ENCODE measurements around the gene REPIN1.

The REPIN1 gene

DNA sequence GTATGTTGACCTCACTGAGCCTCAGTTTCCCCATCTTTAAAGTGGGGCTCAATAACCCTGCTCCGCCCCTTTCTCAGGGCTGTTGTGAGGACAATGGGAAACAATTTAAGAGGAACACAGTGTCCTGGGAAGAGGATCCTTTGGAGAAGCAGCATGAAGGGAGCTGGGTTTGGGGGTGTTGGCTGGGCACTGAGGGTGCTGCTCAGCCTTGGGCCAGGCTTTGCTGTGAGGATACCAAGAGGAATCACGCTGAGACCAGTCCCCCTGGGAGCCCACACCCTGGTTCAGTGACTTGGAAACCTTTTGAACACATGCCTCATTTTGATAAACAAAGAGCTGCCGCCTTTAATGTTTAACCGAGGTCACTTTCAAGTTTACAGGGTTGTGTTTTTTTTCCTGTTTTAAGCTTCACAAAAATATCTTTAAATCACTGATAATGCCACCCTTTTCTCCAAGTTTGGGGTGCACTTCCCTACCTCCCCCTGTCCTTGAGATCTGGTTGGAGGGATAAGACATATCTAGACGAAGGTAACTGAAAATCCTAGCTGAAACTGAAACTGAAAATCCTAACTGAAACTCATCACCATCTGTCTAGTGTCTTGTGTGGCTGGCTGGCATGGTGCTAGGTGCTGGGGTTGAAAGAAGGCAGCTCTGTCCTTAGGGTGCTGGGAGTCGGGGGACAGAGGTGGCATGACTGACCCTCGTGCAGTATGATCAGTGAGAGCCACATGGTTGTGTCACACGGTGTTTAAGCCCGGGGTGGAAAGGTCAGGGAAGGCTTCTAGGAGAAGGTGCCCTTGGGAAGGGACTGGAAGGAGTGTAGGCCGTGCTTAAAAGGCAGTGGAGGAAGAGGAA is 38.2 kb downstream of the REPIN1 start:
- no CpG with 5 or more reads among the region's 10 CpGs for WGBS (ENCODE audit: insufficient coverage, insufficient read length)
- Histone ChIP-seq H3K4me1 (ENCODE audit: control insufficient read depth, insufficient read depth, low read length) (peaks cover 25% of the 10 kb centered on the region), H3K27me3 (ENCODE audit: control insufficient read depth, insufficient read depth, low read length) (no peaks in the 10 kb centered on the region), H3K4me3 (ENCODE audit: low read length) (no peak overlapping the region), H3K27ac (ENCODE audit: low read length) (no peak overlapping the region), H3K36me3 (ENCODE audit: control insufficient read depth, insufficient read depth, low read length) (peaks cover 9% of the 10 kb centered on the region), H3K9me3 (ENCODE audit: control insufficient read depth, insufficient read depth, low read length) (no peaks in the 10 kb centered on the region)
- no peak for DNase-seq (ENCODE audit: low read depth, low spot score)

DNA sequence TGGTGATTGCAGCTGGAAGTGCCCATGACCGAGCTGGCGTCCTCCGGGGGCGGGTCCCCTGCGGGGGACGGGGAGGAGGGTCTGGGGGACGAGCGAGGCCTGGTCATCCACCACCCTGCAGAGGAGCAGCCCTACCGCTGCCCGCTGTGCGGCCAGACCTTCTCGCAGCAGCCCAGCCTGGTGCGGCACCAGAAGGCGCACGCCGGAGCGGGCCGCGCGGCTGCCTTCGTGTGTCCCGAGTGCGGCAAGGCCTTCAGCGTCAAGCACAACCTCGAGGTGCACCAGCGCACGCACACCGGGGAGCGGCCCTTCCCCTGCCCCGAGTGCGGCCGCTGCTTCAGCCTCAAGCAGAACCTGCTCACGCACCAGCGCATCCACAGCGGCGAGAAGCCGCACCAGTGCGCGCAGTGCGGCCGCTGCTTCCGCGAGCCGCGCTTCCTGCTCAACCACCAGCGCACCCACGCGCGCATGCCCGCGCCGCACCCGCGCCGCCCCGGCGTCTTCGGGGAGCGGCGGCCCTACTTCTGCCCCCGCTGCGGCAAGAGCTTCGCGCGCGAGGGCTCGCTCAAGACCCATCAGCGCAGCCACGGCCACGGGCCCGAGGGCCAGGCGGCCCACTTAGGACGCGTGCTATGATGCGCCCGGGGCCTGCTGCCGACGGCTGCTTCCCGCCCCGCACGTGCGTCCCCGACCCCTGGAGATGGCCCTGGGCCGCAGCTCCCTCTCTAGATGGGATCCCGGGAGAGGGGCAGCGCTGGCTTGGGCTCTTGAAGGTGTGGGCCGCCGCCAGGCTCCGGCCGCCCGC is 39.2 kb downstream of the REPIN1 start:
- no peak for DNase-seq (ENCODE audit: low read depth, low spot score)
- peaks cover 22% of the 10 kb centered on the region for H3K4me1 ChIP-seq (ENCODE audit: control insufficient read depth, insufficient read depth, low read length)
- H3K9me3 ChIP-seq (ENCODE audit: control insufficient read depth, insufficient read depth, low read length), result no peaks in the 10 kb centered on the region
- H3K36me3 ChIP-seq (ENCODE audit: control insufficient read depth, insufficient read depth, low read length), result peaks cover 9% of the 10 kb centered on the region
- no peaks in the 10 kb centered on the region for H3K27me3 ChIP-seq (ENCODE audit: control insufficient read depth, insufficient read depth, low read length)
- no peak overlapping the region for H3K4me3 ChIP-seq (ENCODE audit: low read length)
- WGBS (ENCODE audit: insufficient coverage, insufficient read length), result no CpG with 5 or more reads among the region's 91 CpGs
- no peak overlapping the region for H3K27ac ChIP-seq (ENCODE audit: low read length)

DNA sequence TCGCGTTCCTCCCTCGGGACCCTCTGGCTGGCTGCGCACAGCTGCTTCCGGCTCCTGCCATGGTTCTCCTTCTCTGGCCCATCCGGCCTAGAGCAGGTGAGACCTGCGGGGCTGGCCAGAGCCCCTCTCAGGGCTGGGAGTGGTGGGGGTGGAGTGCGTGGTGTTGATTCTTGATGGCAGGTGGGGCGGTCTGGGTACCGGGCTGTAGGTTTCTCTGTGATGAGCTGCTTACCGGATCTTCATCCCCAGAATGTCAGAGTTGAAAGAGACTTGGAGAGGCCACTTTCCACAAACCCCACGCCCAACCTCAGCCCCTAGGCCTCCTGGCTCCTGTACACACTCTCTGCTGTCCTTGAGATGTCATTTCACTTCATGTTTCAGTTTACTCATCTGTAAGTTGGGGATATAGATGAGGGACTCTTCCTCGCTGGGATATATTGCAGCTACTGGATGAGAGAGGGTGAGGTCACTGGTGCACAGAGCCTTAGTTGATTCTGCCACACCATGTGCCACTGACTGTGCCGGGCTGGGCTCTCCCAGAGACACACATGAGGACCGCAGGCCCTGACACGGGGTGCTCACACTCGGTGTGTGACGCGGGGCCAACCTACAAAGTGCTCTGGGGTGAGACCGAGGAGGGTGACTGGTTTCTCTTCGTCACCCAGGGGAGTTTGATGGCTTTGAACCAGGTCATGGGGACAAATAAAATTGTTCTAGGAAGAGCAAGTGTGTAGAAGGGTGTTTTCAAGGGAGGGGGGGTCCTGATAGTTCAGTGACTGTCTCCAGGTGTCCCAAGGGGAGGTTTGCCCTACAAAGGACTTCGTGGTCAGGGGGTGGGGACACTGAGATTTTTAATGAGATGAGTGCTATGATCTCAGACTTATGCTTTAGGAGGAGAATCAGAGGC is 40.0 kb downstream of the REPIN1 start:
- Histone ChIP-seq H3K36me3 (ENCODE audit: control insufficient read depth, insufficient read depth, low read length) (peaks cover 9% of the 10 kb centered on the region), H3K4me3 (ENCODE audit: low read length) (no peak overlapping the region), H3K4me1 (ENCODE audit: control insufficient read depth, insufficient read depth, low read length) (peaks cover 14% of the 10 kb centered on the region), H3K9me3 (ENCODE audit: control insufficient read depth, insufficient read depth, low read length) (no peaks in the 10 kb centered on the region), H3K27ac (ENCODE audit: low read length) (no peak overlapping the region), H3K27me3 (ENCODE audit: control insufficient read depth, insufficient read depth, low read length) (no peaks in the 10 kb centered on the region)
- no peak for DNase-seq (ENCODE audit: low read depth, low spot score)
- WGBS (ENCODE audit: insufficient coverage, insufficient read length), result no CpG with 5 or more reads among the region's 22 CpGs

DNA sequence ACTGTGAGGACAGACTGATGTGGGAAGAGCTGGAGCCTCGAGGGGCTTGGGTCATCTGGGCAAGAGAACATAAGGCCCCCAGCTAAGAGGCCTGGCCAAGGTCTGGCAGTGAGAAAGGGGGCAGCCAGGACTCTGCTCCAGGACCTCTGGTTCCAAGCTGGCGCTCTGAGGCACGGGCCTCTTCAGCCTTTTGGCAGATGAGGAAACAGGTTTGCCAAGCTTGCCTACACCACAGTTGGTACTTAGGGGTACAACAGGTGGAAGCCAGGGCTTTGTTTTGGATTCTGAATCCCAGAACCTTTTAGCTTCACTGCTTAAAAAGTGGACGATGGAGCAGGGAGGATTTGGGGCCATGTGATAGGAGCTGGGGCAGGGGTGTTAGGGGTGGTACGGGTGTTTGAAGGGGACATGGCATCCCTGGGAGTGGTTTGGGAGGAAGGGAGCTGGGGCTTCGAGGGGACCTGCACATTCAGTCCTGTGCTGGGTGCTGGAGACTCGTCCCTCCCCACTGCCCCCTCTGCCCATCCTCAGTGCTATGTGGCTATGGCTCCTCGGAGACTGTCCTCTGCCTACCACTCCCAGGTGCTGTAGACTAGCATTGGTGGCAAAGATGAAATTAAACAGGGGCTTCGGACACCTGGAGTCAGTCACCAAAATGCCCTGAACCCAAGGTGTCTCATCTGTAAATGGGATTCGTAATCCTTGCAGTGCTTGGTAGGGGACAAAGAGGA is 40.8 kb downstream of the REPIN1 start:
- Histone ChIP-seq H3K36me3 (ENCODE audit: control insufficient read depth, insufficient read depth, low read length) (peaks cover 9% of the 10 kb centered on the region), H3K27ac (ENCODE audit: low read length) (no peak overlapping the region), H3K9me3 (ENCODE audit: control insufficient read depth, insufficient read depth, low read length) (no peaks in the 10 kb centered on the region), H3K4me3 (ENCODE audit: low read length) (no peak overlapping the region), H3K27me3 (ENCODE audit: control insufficient read depth, insufficient read depth, low read length) (no peaks in the 10 kb centered on the region), H3K4me1 (ENCODE audit: control insufficient read depth, insufficient read depth, low read length) (peaks cover 10% of the 10 kb centered on the region; the same call in 1 of the 2 replicates)
- DNase-seq (ENCODE audit: low read depth, low spot score), result no peak
- WGBS (ENCODE audit: insufficient coverage, insufficient read length), result no CpG with 5 or more reads among the region's 10 CpGs

DNA sequence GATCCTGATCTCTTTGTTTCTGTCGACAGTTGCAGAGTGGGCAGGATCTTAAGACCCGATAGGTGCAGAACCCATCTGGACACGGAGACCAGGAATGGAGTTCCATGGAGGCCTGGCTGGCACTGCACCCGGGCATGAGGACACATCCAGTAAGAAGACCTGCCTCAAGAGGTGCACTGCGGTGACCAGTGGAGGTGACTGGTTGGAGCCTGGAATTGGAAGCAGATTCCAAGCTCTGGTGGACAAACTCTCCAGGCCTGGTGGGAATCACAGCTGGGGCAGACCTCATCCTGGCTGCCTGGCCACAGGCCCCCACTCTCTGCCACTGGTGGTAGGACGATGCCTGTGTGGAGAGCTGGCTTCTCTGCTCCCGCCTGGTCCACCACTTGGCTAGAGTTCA is 41.5 kb downstream of the REPIN1 start:
- Histone ChIP-seq H3K4me3 (ENCODE audit: low read length) (no peak overlapping the region), H3K27ac (ENCODE audit: low read length) (no peak overlapping the region), H3K36me3 (ENCODE audit: control insufficient read depth, insufficient read depth, low read length) (peaks cover 9% of the 10 kb centered on the region), H3K9me3 (ENCODE audit: control insufficient read depth, insufficient read depth, low read length) (no peaks in the 10 kb centered on the region), H3K4me1 (ENCODE audit: control insufficient read depth, insufficient read depth, low read length) (peaks cover 10% of the 10 kb centered on the region; the same call in 1 of the 2 replicates), H3K27me3 (ENCODE audit: control insufficient read depth, insufficient read depth, low read length) (no peaks in the 10 kb centered on the region)
- WGBS (ENCODE audit: insufficient coverage, insufficient read length), result no CpG with 5 or more reads among the region's 7 CpGs
- no peak for DNase-seq (ENCODE audit: low read depth, low spot score)

DNA sequence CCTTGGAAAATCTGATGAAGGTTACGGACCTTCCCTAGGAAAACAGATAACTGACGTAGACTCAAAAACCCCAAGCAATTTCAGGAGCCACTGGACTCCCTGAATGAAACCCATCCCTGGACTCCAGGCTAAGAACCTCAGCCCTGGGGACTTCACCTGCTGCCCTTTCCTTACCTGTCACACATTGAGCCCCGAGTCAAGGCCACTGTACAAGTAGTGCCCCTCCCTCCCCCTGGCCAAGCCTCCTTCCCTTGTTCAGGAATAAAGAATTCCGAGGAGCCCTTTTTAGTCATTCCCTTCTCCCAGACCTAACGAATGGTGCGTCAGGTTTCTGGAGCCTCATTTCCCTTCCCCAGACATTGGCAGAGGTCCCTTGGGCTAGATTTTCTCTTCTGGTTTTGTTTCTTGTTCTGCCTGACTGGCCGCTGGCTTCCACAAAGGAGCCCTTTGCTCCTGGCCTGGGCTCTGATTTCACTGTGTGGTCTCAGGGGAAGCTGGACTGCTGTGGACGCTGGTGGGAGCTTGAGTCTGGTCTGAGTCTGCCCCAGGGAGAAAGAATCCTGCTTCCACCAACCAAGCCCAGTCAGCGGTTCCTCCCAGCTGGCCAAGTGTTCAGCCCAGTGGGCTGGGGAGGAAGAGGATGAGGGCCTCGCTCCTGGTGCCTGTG is 42.2 kb downstream of the REPIN1 start:
- Histone ChIP-seq H3K4me3 (ENCODE audit: low read length) (no peak overlapping the region), H3K27me3 (ENCODE audit: control insufficient read depth, insufficient read depth, low read length) (no peaks in the 10 kb centered on the region), H3K36me3 (ENCODE audit: control insufficient read depth, insufficient read depth, low read length) (peaks cover 9% of the 10 kb centered on the region), H3K9me3 (ENCODE audit: control insufficient read depth, insufficient read depth, low read length) (no peaks in the 10 kb centered on the region), H3K27ac (ENCODE audit: low read length) (no peak overlapping the region), H3K4me1 (ENCODE audit: control insufficient read depth, insufficient read depth, low read length) (peaks cover 10% of the 10 kb centered on the region; the same call in 1 of the 2 replicates)
- WGBS (ENCODE audit: insufficient coverage, insufficient read length), result no CpG with 5 or more reads among the region's 10 CpGs
- DNase-seq (ENCODE audit: low read depth, low spot score), result no peak

DNA sequence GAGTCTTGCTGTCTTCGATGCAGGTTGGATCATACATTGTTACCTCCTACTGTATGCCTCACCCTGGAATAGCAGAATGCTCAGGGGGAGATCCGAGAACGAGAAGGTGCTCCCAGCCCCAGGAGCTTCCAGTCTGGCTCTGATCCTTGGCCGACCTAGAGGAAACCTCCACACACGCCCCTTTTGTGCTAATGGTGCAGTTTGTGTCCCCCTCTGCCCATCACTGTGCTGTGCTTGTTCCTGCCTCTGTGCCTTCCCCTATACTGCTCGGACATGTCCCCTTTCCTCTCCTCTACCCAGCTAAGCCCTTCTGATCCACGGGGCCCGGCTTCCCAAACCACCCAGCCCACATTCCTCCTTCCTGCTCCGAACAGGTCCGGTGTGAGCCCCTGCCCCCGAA is 43.0 kb downstream of the REPIN1 start:
- no peak overlapping the region for H3K27ac ChIP-seq (ENCODE audit: low read length)
- H3K36me3 ChIP-seq (ENCODE audit: control insufficient read depth, insufficient read depth, low read length), result peaks cover 9% of the 10 kb centered on the region
- H3K27me3 ChIP-seq (ENCODE audit: control insufficient read depth, insufficient read depth, low read length), result no peaks in the 10 kb centered on the region
- WGBS (ENCODE audit: insufficient coverage, insufficient read length), result no CpG with 5 or more reads among the region's 11 CpGs
- DNase-seq (ENCODE audit: low read depth, low spot score), result no peak
- H3K9me3 ChIP-seq (ENCODE audit: control insufficient read depth, insufficient read depth, low read length), result no peaks in the 10 kb centered on the region
- no peak overlapping the region for H3K4me3 ChIP-seq (ENCODE audit: low read length)
- H3K4me1 ChIP-seq (ENCODE audit: control insufficient read depth, insufficient read depth, low read length), result 0 out of 2 replicates have a peak, but pooled peaks cover 5% of the 10 kb centered on the region

DNA sequence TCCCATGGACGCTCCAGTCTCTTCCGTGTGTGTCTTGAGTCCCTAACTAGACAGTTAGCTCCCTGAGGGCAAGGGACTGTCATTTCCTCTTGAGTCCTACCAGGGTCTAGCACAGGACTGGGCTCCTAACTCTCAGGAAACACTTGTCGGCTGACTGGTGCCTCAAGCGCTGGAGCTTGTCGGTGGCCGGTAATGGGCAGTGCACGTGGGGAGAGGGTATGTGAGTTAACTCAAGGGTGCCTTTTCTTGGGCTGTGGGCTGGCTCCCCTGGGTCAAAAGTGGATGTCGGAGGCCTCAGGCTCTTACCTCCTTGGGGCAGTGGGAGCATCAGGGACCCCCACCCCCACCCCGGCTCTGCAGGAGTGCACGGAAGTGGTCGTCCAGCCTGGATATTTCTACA is 43.4 kb downstream of the REPIN1 start:
- H3K27me3 ChIP-seq (ENCODE audit: control insufficient read depth, insufficient read depth, low read length), result no peaks in the 10 kb centered on the region
- no peak overlapping the region for H3K4me3 ChIP-seq (ENCODE audit: low read length)
- H3K27ac ChIP-seq (ENCODE audit: low read length), result no peak overlapping the region
- H3K36me3 ChIP-seq (ENCODE audit: control insufficient read depth, insufficient read depth, low read length), result peaks cover 9% of the 10 kb centered on the region
- 0 out of 2 replicates have a peak, but pooled peaks cover 3% of the 10 kb centered on the region for H3K4me1 ChIP-seq (ENCODE audit: control insufficient read depth, insufficient read depth, low read length)
- no CpG with 5 or more reads among the region's 11 CpGs for WGBS (ENCODE audit: insufficient coverage, insufficient read length)
- DNase-seq (ENCODE audit: low read depth, low spot score), result no peak
- H3K9me3 ChIP-seq (ENCODE audit: control insufficient read depth, insufficient read depth, low read length), result no peaks in the 10 kb centered on the region
